HEK293T (cell line): ENCODE data around the gene DMD.

Experiments
- CTCF ChIA-PET: fragments of 350-600 bp; formaldehyde crosslinking; extraction: SDS; loops from one replicate; lab custom pipeline; 2021; ENCODE audit warnings: antibody characterized with exemption, inconsistent platforms; lab: Yijun Ruan, JAX
- POLR2A ChIA-PET: fragments of 350-600 bp; formaldehyde crosslinking; extraction: SDS; loops from one replicate; lab custom pipeline; 2020; ENCODE audit warnings: antibody characterized with exemption, inconsistent platforms; lab: Yijun Ruan, JAX
- DNase-seq: peaks from one replicate; pipeline ENCODE4 v3.0.0; 2012; ENCODE audit warnings: mixed read lengths; ENCODE audit errors: extremely low spot score
- ARNT ChIP-seq: fragments of 450-650 bp; IDR thresholded peaks from 2 replicates; pipeline ENCODE4 v1.6.1; 2017; ENCODE audit warnings: mild to moderate bottlenecking
- BHLHE40 ChIP-seq: fragments of 450-650 bp; IDR thresholded peaks from 2 replicates; pipeline ENCODE4 v1.6.1; 2016; ENCODE audit warnings: mild to moderate bottlenecking, moderate library complexity, borderline replicate concordance
- CTBP1 ChIP-seq: fragments of 450-650 bp; IDR thresholded peaks from 2 replicates; pipeline ENCODE4 v1.6.1; 2016; ENCODE audit warnings: borderline replicate concordance
- ELF4 ChIP-seq: fragments of 450-650 bp; IDR thresholded peaks from 2 replicates; pipeline ENCODE4 v1.6.1; 2017; ENCODE audit warnings: antibody characterized with exemption
- FOXA1 ChIP-seq: fragments of 450-650 bp; IDR thresholded peaks from 2 replicates; pipeline ENCODE4 v1.6.1; 2016; ENCODE audit warnings: mild to moderate bottlenecking
- FOXK2 ChIP-seq: fragments of 450-650 bp; IDR thresholded peaks from 2 replicates; pipeline ENCODE4 v1.6.1; 2016; ENCODE audit warnings: mild to moderate bottlenecking
- FOXM1 ChIP-seq: fragments of 450-650 bp; IDR thresholded peaks from 2 replicates; pipeline ENCODE4 v1.6.1; 2017; ENCODE audit warnings: mild to moderate bottlenecking, borderline replicate concordance
- HDGF ChIP-seq: fragments of 450-650 bp; IDR thresholded peaks from 2 replicates; pipeline ENCODE4 v1.6.1; 2017; ENCODE audit warnings: antibody characterized with exemption, borderline replicate concordance
- L3MBTL2 ChIP-seq: fragments of 450-650 bp; conservative IDR thresholded peaks from 2 replicates; pipeline ENCODE4 v1.6.1; 2016; ENCODE audit warnings: mild to moderate bottlenecking
- LEF1 ChIP-seq: fragments of 450-650 bp; IDR thresholded peaks from 2 replicates; pipeline ENCODE4 v1.6.1; 2017; ENCODE audit warnings: mild to moderate bottlenecking, borderline replicate concordance
- NFRKB ChIP-seq: fragments of 450-650 bp; IDR thresholded peaks from 2 replicates; pipeline ENCODE4 v1.6.1; 2016; ENCODE audit warnings: mild to moderate bottlenecking, moderate library complexity
- PKNOX1 ChIP-seq: fragments of 450-650 bp; IDR thresholded peaks from 2 replicates; pipeline ENCODE4 v1.6.1; 2016
- SP1 ChIP-seq: fragments of 450-650 bp; IDR thresholded peaks from 2 replicates; pipeline ENCODE4 v1.6.1; 2017
- SUZ12 ChIP-seq: fragments of 450-650 bp; IDR thresholded peaks from 2 replicates; pipeline ENCODE4 v1.6.1; 2016; ENCODE audit warnings: mild to moderate bottlenecking
- TARDBP ChIP-seq: fragments of 450-650 bp; IDR thresholded peaks from 2 replicates; pipeline ENCODE4 v1.6.1; 2016
- ZNF384 ChIP-seq: fragments of 450-650 bp; IDR thresholded peaks from 2 replicates; pipeline ENCODE4 v1.6.1; 2016

DMD gene

GRCh38 chrX:31301203-31301602 lies 1910.1 kb downstream of the DMD start:
- ChIA-PET CTCF (no interaction called here), POLR2A (no interaction called here)
- no peak for DNase-seq
- TF ChIP-seq ZNF384 (no peak), ARNT (no peak), NFRKB (no peak), TARDBP (no peak), CTBP1 (no peak), ELF4 (no peak), BHLHE40 (no peak), L3MBTL2 (no peak), FOXM1 (no peak), FOXA1 (no peak), PKNOX1 (no peak), HDGF (no peak), SP1 (no peak), FOXK2 (no peak), SUZ12 (no peak), LEF1 (no peak)

- ChIA-PET CTCF (no interaction called here), POLR2A (no interaction called here)
- no peak for DNase-seq
- no peak for TF ChIP-seq LEF1
- TF ChIP-seq SUZ12 = no peak
These were observed 1912.4 kb downstream of the DMD start for GRCh38 chrX:31298916-31299315.

- DNase-seq = no peak
- ChIA-PET POLR2A (no interaction called here), CTCF (no interaction called here)
- TF ChIP-seq L3MBTL2 (no peak), HDGF (no peak), SUZ12 (no peak), FOXK2 (no peak), ARNT (no peak)
These were observed 1913.5 kb downstream of the DMD start for GRCh38 chrX:31297881-31298280.

GRCh38 chrX:31294475-31294874 lies 1916.9 kb downstream of the DMD start:
- TF ChIP-seq ELF4 (no peak), FOXK2 (no peak), ZNF384 (no peak), BHLHE40 (no peak), PKNOX1 (no peak), ARNT (no peak), TARDBP (no peak), FOXA1 (no peak), FOXM1 (no peak), SP1 (no peak), NFRKB (no peak), CTBP1 (no peak), L3MBTL2 (no peak), LEF1 (no peak), SUZ12 (no peak), HDGF (no peak)
- ChIA-PET CTCF (no interaction called here), POLR2A (no interaction called here)
- no peak for DNase-seq

- POLR2A ChIA-PET = no interaction called here
- CTCF ChIA-PET = no interaction called here
- no peak for TF ChIP-seq CTBP1
- no peak for TF ChIP-seq HDGF
- no peak for TF ChIP-seq SP1
- no peak for TF ChIP-seq ZNF384
- TF ChIP-seq NFRKB = no peak
- no peak for TF ChIP-seq TARDBP
- TF ChIP-seq FOXA1 = no peak
- TF ChIP-seq LEF1 = no peak
- no peak for TF ChIP-seq PKNOX1
- TF ChIP-seq BHLHE40 = no peak
- no peak for TF ChIP-seq ARNT
- no peak for TF ChIP-seq L3MBTL2
- no peak for TF ChIP-seq FOXM1
- TF ChIP-seq FOXK2 = no peak
- no peak for TF ChIP-seq SUZ12
- TF ChIP-seq ELF4 = no peak
- no peak for DNase-seq
These were observed 1917.9 kb downstream of the DMD start for GRCh38 chrX:31293409-31293808.

GRCh38 chrX:31291131-31291530 lies 1920.2 kb downstream of the DMD start:
- ChIA-PET POLR2A (no interaction called here), CTCF (no interaction called here)
- TF ChIP-seq ELF4 (no peak), ZNF384 (no peak), TARDBP (no peak), HDGF (no peak), BHLHE40 (no peak), LEF1 (no peak), NFRKB (no peak), FOXA1 (no peak), PKNOX1 (no peak), CTBP1 (no peak), FOXK2 (no peak), SP1 (no peak), SUZ12 (no peak)
- no peak for DNase-seq
